Measurements from ENCODE around the gene RPA1. TPM values are rescaled to one million over a fixed set of nuclear protein-coding genes. Genes with fewer than 3 reads are reported as not detected.

RPA1 gene
- total and polyA plus RNA-seq, 2 of the 8 experiments (the other 6 are each of a cell fraction or from before 2014, with no cell fraction given) = 79.1 to 194 TPM

DNA sequence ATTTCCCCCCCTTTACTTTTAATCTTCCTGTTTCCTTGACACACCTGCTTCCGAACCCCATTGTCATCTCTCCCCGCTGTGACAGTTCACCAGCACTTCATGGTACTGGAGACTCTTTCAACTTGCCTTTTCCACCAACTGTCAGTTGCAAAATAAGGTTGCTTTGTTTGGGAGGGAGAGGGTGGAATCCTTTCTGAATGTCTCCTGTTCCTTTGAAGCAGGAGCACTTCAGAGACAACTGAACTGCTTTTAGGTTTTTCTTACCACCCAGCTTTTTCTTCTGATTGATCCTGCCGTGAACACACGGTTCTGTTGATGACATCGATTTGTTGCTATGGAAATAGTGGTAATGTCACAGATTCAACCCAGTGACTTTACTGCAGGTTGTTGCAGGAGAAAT, 42.0 kb downstream of the RPA1 start:
- Histone ChIP-seq H4K20me1 (replicated peaks in 1 of 2; ENCODE audit: control insufficient read depth in 1 of 2, insufficient read depth in 2 of 2, low read length in 2 of 2) (peaks cover 2 to 4% of the 10 kb centered on the region in 2 experiments), H3K27ac (ENCODE audit: low read depth, low read length) (no peak overlapping the region), H4K91ac (replicated peaks; ENCODE audit: insufficient read length, low read length) (no peak overlapping the region), H3K79me2 (ENCODE audit: control insufficient read depth in 1 of 2, insufficient read depth in 2 of 2, low read length in 2 of 2) (0 out of 4 replicates have a peak, but pooled peaks cover under 1 to 4% of the 10 kb centered on the region in 2 experiments), H3K4ac (replicated peaks; ENCODE audit: insufficient read length, low read depth, low read length) (no peak overlapping the region), H4K8ac (ENCODE audit: extremely low read depth, insufficient read depth, low read length) (no peak overlapping the region), H3K14ac (ENCODE audit: insufficient read length) (no peak overlapping the region), H3K4me2 (ENCODE audit: insufficient read depth in 1 of 2, low read depth in 2 of 2, low read length in 2 of 2) (no peak overlapping the region), H2BK12ac (ENCODE audit: low read depth, low read length) (no peak overlapping the region), H3K79me1 (ENCODE audit: low read depth, low read length) (0 out of 2 replicates have a peak, but pooled peaks cover 4% of the 10 kb centered on the region), H4K5ac (ENCODE audit: insufficient read length, low read depth, low read length) (no peak overlapping the region), H2AK5ac (ENCODE audit: low read depth, low read length) (no peak overlapping the region), H3K23me2 (ENCODE audit: low read depth, low read length) (no peaks in the 10 kb centered on the region; the same call in 1 of the 2 replicates), H2BK20ac (ENCODE audit: low read length) (no peak overlapping the region), H3K36me3 (ENCODE audit: control insufficient read depth in 2 of 4, insufficient read depth in 4 of 4, low read length in 3 of 4) (peaks cover 10 to 41% (median 23%) of the 10 kb centered on the region in 4 experiments), H2BK120ac (replicated peaks; ENCODE audit: low read depth, low read length) (no peak overlapping the region), H3K9ac (replicated peaks in 1 of 4; ENCODE audit: extremely low read depth in 1 of 4, low read depth in 3 of 4, low read length in 3 of 4) (no peak overlapping the region), H3K4me3 (ENCODE audit: extremely low read depth in 1 of 4, insufficient read depth in 2 of 4, low read depth in 3 of 4, low read length in 4 of 4) (no peak overlapping the region), H2BK15ac (ENCODE audit: low read length) (no peak overlapping the region), H3K23ac (ENCODE audit: insufficient read length) (no peak overlapping the region), H2AFZ (ENCODE audit: low read length) (no peak overlapping the region), H3K27me3 (replicated peaks in 1 of 4; ENCODE audit: control insufficient read depth in 3 of 4, extremely low read depth in 1 of 4, insufficient read depth in 3 of 4, low read length in 3 of 4) (no peaks in the 10 kb centered on the region), H3K4me1 (replicated peaks in 1 of 4; ENCODE audit: control insufficient read depth in 3 of 4, insufficient read depth in 4 of 4, low read length in 3 of 4) (no peaks in the 10 kb centered on the region), H3K56ac (replicated peaks; ENCODE audit: insufficient read length, low read depth, low read length) (no peak overlapping the region), H3K18ac (ENCODE audit: extremely low read depth, low read length) (no peak overlapping the region), H2BK5ac (ENCODE audit: low read depth, low read length) (no peak overlapping the region), H3K9me3 (ENCODE audit: insufficient read depth in 2 of 2, low read depth in 1 of 2, low read length in 1 of 2) (no peaks in the 10 kb centered on the region)
- 83% methylated on average over 5 of the region's 5 CpGs; no CpG with 5 or more reads in 1 of the 2 experiments for WGBS, 2 experiments (ENCODE audit: extremely low coverage in 1 of 2, insufficient coverage in 1 of 2, insufficient read length in 1 of 2, insufficient replicate concordance in 2 of 2, low coverage in 1 of 2, low lambda C conversion rate in 2 of 2, missing lambda C conversion rate in 1 of 2)
- ChIA-PET POLR2A (ENCODE audit: partially characterized antibody) (no interaction called here), CTCF (ENCODE audit: partially characterized antibody) (interaction anchor here (0.6 to 1.1 kb wide), 3 partner anchors 10 to 160 kb away, joined by 3 to 4 read pairs (median 4); no protein-coding TSS in a partner anchor)
- DNase-seq (ENCODE audit: low read depth in 1 of 2, low spot score in 2 of 2) (no peak), FAIRE-seq (no peak)
- TF ChIP-seq YY1 (IDR thresholded peaks at IDR 0.05; ENCODE audit: low read depth, low read length) (no peak), GABPA (IDR thresholded peaks at IDR 0.05; ENCODE audit: borderline replicate concordance, insufficient read depth, low read length) (no peak)
- TF ChIP-seq, protein P1, sequence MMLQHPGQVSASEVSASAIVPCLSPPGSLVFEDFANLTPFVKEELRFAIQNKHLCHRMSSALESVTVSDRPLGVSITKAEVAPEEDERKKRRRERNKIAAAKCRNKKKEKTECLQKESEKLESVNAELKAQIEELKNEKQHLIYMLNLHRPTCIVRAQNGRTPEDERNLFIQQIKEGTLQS (IDR thresholded peaks at IDR 0.05; ENCODE audit: insufficient read depth, low read depth, low read length) = no peak

Data from H1 (cell line).